WI38 (cell line): ENCODE measurements around the gene KRTAP5-4.

Experiments
- H3K4me3 ChIP-seq: 2 replicates; pipeline ENCODE4 v1.5.1; 2011; ENCODE audit warnings: low read depth, mild to moderate bottlenecking, control low read depth, low read length
- CTCF ChIP-seq: IDR thresholded peaks from 2 replicates; pipeline ENCODE4 v1.5.1; 2012; ENCODE audit warnings: low read depth, mild to moderate bottlenecking, control low read depth, low read length

KRTAP5-4 gene

GRCh38 chr11:1655168-1656060, 33.5 kb upstream of the KRTAP5-4 start:
- no peak overlapping the region for H3K4me3 ChIP-seq
- no peak for TF ChIP-seq CTCF

- no peak for TF ChIP-seq CTCF
- no peak overlapping the region for H3K4me3 ChIP-seq
Measured at GRCh38 chr11:1654388-1655167, 32.6 kb upstream of the KRTAP5-4 start.

- H3K4me3 ChIP-seq, result no peak overlapping the region
- no peak for TF ChIP-seq CTCF
Measured at GRCh38 chr11:1653541-1654387, 31.8 kb upstream of the KRTAP5-4 start.

- TF ChIP-seq CTCF, result peak; percentile 96
- H3K4me3 ChIP-seq, result no peak overlapping the region
Measured at GRCh38 chr11:1652771-1653540, 31.0 kb upstream of the KRTAP5-4 start.

- TF ChIP-seq CTCF, result no peak
- H3K4me3 ChIP-seq, result no peak overlapping the region
Measured at GRCh38 chr11:1652442-1652770, 30.5 kb upstream of the KRTAP5-4 start.

- TF ChIP-seq CTCF, result no peak
Measured at GRCh38 chr11:1652026-1652425, 30.1 kb upstream of the KRTAP5-4 start.

More at GRCh38 chr11:1652026-1652425, 30.1 kb upstream of the KRTAP5-4 start:
- no peak overlapping the region for H3K4me3 ChIP-seq
